ENCODE results near the gene KLK12.

KLK12 gene

GRCh38 chr19:51034704-51035103 is at the start of gene KLK12:
KLK12 (minus strand) TSS chr19:51035002; CDS start chr19:51034621, 381 bp downstream.
- no peak for DNase-seq (ENCODE audit: low spot score)

- no peak for DNase-seq (ENCODE audit: low spot score)
Observed at GRCh38 chr19:51084505-51084904, 49.7 kb upstream of the KLK12 start.

- DNase-seq (ENCODE audit: low spot score), result no peak
Observed at GRCh38 chr19:51083783-51084182, 49.0 kb upstream of the KLK12 start.

GRCh38 chr19:51083181-51083580 is 48.4 kb upstream of the KLK12 start:
- no peak for DNase-seq (ENCODE audit: low spot score)

GRCh38 chr19:51082611-51083010 is 47.8 kb upstream of the KLK12 start, which contains the start of gene KLK14:
KLK14 (minus strand) TSS chr19:51082887; CDS start chr19:51082614, 273 bp downstream.
- no peak for DNase-seq (ENCODE audit: low spot score)

GRCh38 chr19:51081476-51081875 is 46.7 kb upstream of the KLK12 start:
- no peak for DNase-seq (ENCODE audit: low spot score)

GRCh38 chr19:51079481-51080110 is 44.8 kb upstream of the KLK12 start:
- DNase-seq (ENCODE audit: low spot score), result no peak

- DNase-seq (ENCODE audit: low spot score), result no peak
Observed at GRCh38 chr19:51078731-51079130, 43.9 kb upstream of the KLK12 start.

- DNase-seq (ENCODE audit: low spot score), result no peak
Observed at GRCh38 chr19:51078104-51078503, 43.3 kb upstream of the KLK12 start.

- DNase-seq (ENCODE audit: low spot score), result no peak
Observed at GRCh38 chr19:51076631-51077213, 41.9 kb upstream of the KLK12 start.

- DNase-seq (ENCODE audit: low spot score), result no peak
Observed at GRCh38 chr19:51075998-51076397, 41.2 kb upstream of the KLK12 start.

- DNase-seq (ENCODE audit: low spot score), result no peak
Observed at GRCh38 chr19:51071095-51071405, 36.2 kb upstream of the KLK12 start.

- DNase-seq (ENCODE audit: low spot score), result no peak
Observed at GRCh38 chr19:51070334-51071094, 35.7 kb upstream of the KLK12 start.

- DNase-seq (ENCODE audit: low spot score), result no peak
Observed at GRCh38 chr19:51066393-51067186, 31.8 kb upstream of the KLK12 start.

GRCh38 chr19:51065221-51065960 is 30.6 kb upstream of the KLK12 start:
- DNase-seq (ENCODE audit: low spot score), result no peak

GRCh38 chr19:51064534-51065220 is 29.9 kb upstream of the KLK12 start, which contains the start of gene KLK13:
KLK13 (minus strand) TSS chr19:51065092; CDS start chr19:51065067, 25 bp downstream.
- no peak for DNase-seq (ENCODE audit: low spot score)

- no peak for DNase-seq (ENCODE audit: low spot score)
Observed at GRCh38 chr19:51063664-51064063, 28.9 kb upstream of the KLK12 start.

GRCh38 chr19:51060973-51061372 is 26.2 kb upstream of the KLK12 start:
- no peak for DNase-seq (ENCODE audit: low spot score)

- no peak for DNase-seq (ENCODE audit: low spot score)
Observed at GRCh38 chr19:51060336-51060735, 25.5 kb upstream of the KLK12 start.

GRCh38 chr19:51059715-51060114 is 24.9 kb upstream of the KLK12 start:
- no peak for DNase-seq (ENCODE audit: low spot score)

- no peak for DNase-seq (ENCODE audit: low spot score)
Observed at GRCh38 chr19:51055866-51056265, 21.1 kb upstream of the KLK12 start.
